Chondrocyte (in vitro differentiated cells): Measurements from ENCODE around the gene PRR9. TPM values are rescaled to one million over a fixed set of nuclear protein-coding genes. Genes with fewer than 3 reads are reported as not detected.

Experiments
- DNase-seq: peaks from one replicate; pipeline ENCODE4 v3.0.0; 2021; ENCODE audit warnings: mixed read lengths, low spot score
- H3K27ac Mint-ChIP-seq: one replicate; pipeline ENCODE4 v1.8.0; 2021; ENCODE audit warnings: mild to moderate bottlenecking, moderate library complexity, mixed read lengths; ENCODE audit not compliant: unreplicated experiment
- H3K27me3 Mint-ChIP-seq: 2 replicates; pipeline ENCODE4 v1.8.0; 2021; ENCODE audit warnings: low read depth, mixed read lengths
- H3K36me3 Mint-ChIP-seq: 2 replicates; pipeline ENCODE4 v1.8.0; 2021; ENCODE audit warnings: low read depth, mixed read lengths
- H3K4me1 Mint-ChIP-seq: 2 replicates; pipeline ENCODE4 v1.8.0; 2021; ENCODE audit warnings: low read depth, mild to moderate bottlenecking, mixed read lengths
- H3K4me3 Mint-ChIP-seq: one replicate; pipeline ENCODE4 v1.8.0; 2021; ENCODE audit warnings: mild to moderate bottlenecking, moderate library complexity, mixed read lengths; ENCODE audit not compliant: unreplicated experiment
- H3K9me3 Mint-ChIP-seq: 2 replicates; pipeline ENCODE4 v1.8.0; 2021; ENCODE audit warnings: low read depth, mixed read lengths
- CTCF ChIP-seq: fragments of 200-600 bp; sonication (generic); IDR thresholded peaks from 2 replicates; pipeline ENCODE4 v1.5.0; 2021; ENCODE audit warnings: antibody characterized with exemption, mild to moderate bottlenecking, moderate library complexity
- total RNA-seq: library from RNA; stranded (reverse); gene quantifications from 3 replicates; pipeline ENCODE4 v1.2.1, GENCODE V29; 2021

Gene PRR9
- total RNA-seq, 1 donor from 2014 or later: not detected

GRCh38 chr1:153248176-153248879 is 30.9 kb downstream of the PRR9 start:
- DNase-seq: no peak
- TF ChIP-seq CTCF: no peak
- Mint-ChIP-seq H3K27me3 (peaks cover 21% of the 10 kb centered on the region), H3K9me3 (peaks cover 5% of the 10 kb centered on the region), H3K4me1 (no peaks in the 10 kb centered on the region), H3K27ac (no peak overlapping the region), H3K36me3 (no peaks in the 10 kb centered on the region), H3K4me3 (no peak overlapping the region)

- H3K27me3 Mint-ChIP-seq: peaks cover 32% of the 10 kb centered on the region
- DNase-seq: no peak
- no peaks in the 10 kb centered on the region for H3K4me1 Mint-ChIP-seq
- no peak overlapping the region for H3K27ac Mint-ChIP-seq
- no peak overlapping the region for H3K4me3 Mint-ChIP-seq
- TF ChIP-seq CTCF: no peak
- H3K9me3 Mint-ChIP-seq: no peaks in the 10 kb centered on the region
- no peaks in the 10 kb centered on the region for H3K36me3 Mint-ChIP-seq
Measured at GRCh38 chr1:153250166-153250565, 32.8 kb downstream of the PRR9 start.

- Mint-ChIP-seq H3K27ac (no peak overlapping the region), H3K36me3 (no peaks in the 10 kb centered on the region), H3K4me1 (no peaks in the 10 kb centered on the region), H3K27me3 (peaks cover 32% of the 10 kb centered on the region), H3K4me3 (no peak overlapping the region), H3K9me3 (no peaks in the 10 kb centered on the region)
- DNase-seq: no peak
- no peak for TF ChIP-seq CTCF
Measured at GRCh38 chr1:153251087-153251486, 33.7 kb downstream of the PRR9 start.

GRCh38 chr1:153251562-153251961 is 34.2 kb downstream of the PRR9 start:
- DNase-seq: no peak
- no peaks in the 10 kb centered on the region for H3K4me1 Mint-ChIP-seq
- H3K27me3 Mint-ChIP-seq: peaks cover 32% of the 10 kb centered on the region
- no peak overlapping the region for H3K27ac Mint-ChIP-seq
- no peak overlapping the region for H3K4me3 Mint-ChIP-seq
- no peaks in the 10 kb centered on the region for H3K36me3 Mint-ChIP-seq
- no peak for TF ChIP-seq CTCF
- no peaks in the 10 kb centered on the region for H3K9me3 Mint-ChIP-seq

- Mint-ChIP-seq H3K4me1 (no peaks in the 10 kb centered on the region), H3K36me3 (no peaks in the 10 kb centered on the region), H3K27ac (no peak overlapping the region), H3K9me3 (no peaks in the 10 kb centered on the region), H3K27me3 (peaks cover 32% of the 10 kb centered on the region), H3K4me3 (no peak overlapping the region)
- TF ChIP-seq CTCF: no peak
- no peak for DNase-seq
Measured at GRCh38 chr1:153251988-153252387, 34.6 kb downstream of the PRR9 start.
